Muscle of back (tissue), 11 donors: ENCODE results near the gene ZFPM1. TPM values are rescaled to one million over a fixed set of nuclear protein-coding genes. Genes with fewer than 3 reads are reported as not detected.
"Not testable (repeated sequence)": the region's sequence is repeated elsewhere in the genome, so short reads cannot be mapped to it uniquely, and the experiment has no call there.

Source experiments
- DNase-seq, 3 donors: peaks; one replicate each; pipeline versions ENCODE4 v3.0.0 to v3.0.0-alpha.2; 2013
- polyA plus RNA-seq, 10 donors: library from polyadenylated mRNA; unstranded; fragments of 120-200 nt; gene quantifications; one replicate each; pipeline ENCODE4 v1.2.1, GENCODE V29; 2013; ENCODE audit not compliant: insufficient read length in 10 of 10

Gene ZFPM1
- polyA plus RNA-seq, 10 donors: 1.1 to 2.7 (median 1.3) TPM

GRCh38 chr16:88478889-88479792, 26.1 kb downstream of the ZFPM1 start:
- no peak for DNase-seq

GRCh38 chr16:88479793-88480760, 27.0 kb downstream of the ZFPM1 start:
- DNase-seq: no peak

GRCh38 chr16:88480829-88481228, 27.7 kb downstream of the ZFPM1 start:
- DNase-seq: no peak

GRCh38 chr16:88481851-88482250, 28.8 kb downstream of the ZFPM1 start:
- DNase-seq: no peak

GRCh38 chr16:88482630-88483391, 29.7 kb downstream of the ZFPM1 start:
- no peak for DNase-seq

GRCh38 chr16:88483392-88483641, 30.2 kb downstream of the ZFPM1 start:
- DNase-seq: no peak

GRCh38 chr16:88484505-88485365, 31.7 kb downstream of the ZFPM1 start:
- no peak for DNase-seq

- not testable (repeated sequence) for DNase-seq
Measured at GRCh38 chr16:88485366-88485741, 32.3 kb downstream of the ZFPM1 start.

- no peak for DNase-seq
Measured at GRCh38 chr16:88486398-88487123, 33.5 kb downstream of the ZFPM1 start.

- no peak for DNase-seq
Measured at GRCh38 chr16:88487124-88487432, 34.0 kb downstream of the ZFPM1 start.

GRCh38 chr16:88487920-88488851, 35.1 kb downstream of the ZFPM1 start:
- no peak for DNase-seq

GRCh38 chr16:88489163-88489741, 36.2 kb downstream of the ZFPM1 start:
- DNase-seq: no peak

GRCh38 chr16:88491001-88491559, 38.0 kb downstream of the ZFPM1 start:
- DNase-seq: no peak

- DNase-seq: no peak
Measured at GRCh38 chr16:88491560-88492310, 38.7 kb downstream of the ZFPM1 start.

GRCh38 chr16:88493879-88494278, 40.8 kb downstream of the ZFPM1 start:
- no peak for DNase-seq

- DNase-seq: no peak
Measured at GRCh38 chr16:88494335-88495154, 41.5 kb downstream of the ZFPM1 start.

- DNase-seq: no peak
Measured at GRCh38 chr16:88495268-88495772, 42.2 kb downstream of the ZFPM1 start.
